PFSK-1 (cell line): ENCODE results near the gene UTP4.

Experiments used
- POLR2AphosphoS5 ChIP-seq: IDR thresholded peaks from 2 replicates; pipeline ENCODE4 v1.6.1; 2012; ENCODE audit warnings: low read depth, mild to moderate bottlenecking, control low read depth, low read length, moderate library complexity
- REST ChIP-seq, 2 experiments: IDR thresholded peaks; 2 replicates each; pipeline versions ENCODE4 v1.6.1 to v1.8.0; 2011 to 2012; ENCODE audit warnings: low read depth in 2 of 2, low read length in 2 of 2, control low read depth in 1 of 2, inconsistent platforms in 1 of 2, mild to moderate bottlenecking in 1 of 2, moderate library complexity in 1 of 2; ENCODE audit not compliant: insufficient read depth in 1 of 2
- SIN3A ChIP-seq: IDR thresholded peaks from 2 replicates; pipeline ENCODE4 v1.6.1; 2012; ENCODE audit warnings: mild to moderate bottlenecking, low read length, moderate library complexity, borderline replicate concordance; ENCODE audit not compliant: insufficient read depth
- TAF1 ChIP-seq: IDR thresholded peaks from 2 replicates; pipeline ENCODE4 v1.6.1; 2012; ENCODE audit warnings: low read length, control low read depth, borderline replicate concordance; ENCODE audit not compliant: insufficient read depth

- no peak for TF ChIP-seq TAF1
- no peak for TF ChIP-seq REST (IDR thresholded peaks at IDR 0.05; ENCODE audit: insufficient read depth in 1 of 2, low read depth in 2 of 2, low read length in 2 of 2)
- no peak for TF ChIP-seq POLR2AphosphoS5
- no peak for TF ChIP-seq SIN3A
These were observed 34.8 kb downstream of the UTP4 start for GRCh38 chr16:69166946-69167930.
